ENCODE data around the gene MFAP3L.

GRCh38 chr4:169975131-169975837 lies 50.9 kb downstream of the MFAP3L start:
- TF ChIP-seq, protein P1, sequence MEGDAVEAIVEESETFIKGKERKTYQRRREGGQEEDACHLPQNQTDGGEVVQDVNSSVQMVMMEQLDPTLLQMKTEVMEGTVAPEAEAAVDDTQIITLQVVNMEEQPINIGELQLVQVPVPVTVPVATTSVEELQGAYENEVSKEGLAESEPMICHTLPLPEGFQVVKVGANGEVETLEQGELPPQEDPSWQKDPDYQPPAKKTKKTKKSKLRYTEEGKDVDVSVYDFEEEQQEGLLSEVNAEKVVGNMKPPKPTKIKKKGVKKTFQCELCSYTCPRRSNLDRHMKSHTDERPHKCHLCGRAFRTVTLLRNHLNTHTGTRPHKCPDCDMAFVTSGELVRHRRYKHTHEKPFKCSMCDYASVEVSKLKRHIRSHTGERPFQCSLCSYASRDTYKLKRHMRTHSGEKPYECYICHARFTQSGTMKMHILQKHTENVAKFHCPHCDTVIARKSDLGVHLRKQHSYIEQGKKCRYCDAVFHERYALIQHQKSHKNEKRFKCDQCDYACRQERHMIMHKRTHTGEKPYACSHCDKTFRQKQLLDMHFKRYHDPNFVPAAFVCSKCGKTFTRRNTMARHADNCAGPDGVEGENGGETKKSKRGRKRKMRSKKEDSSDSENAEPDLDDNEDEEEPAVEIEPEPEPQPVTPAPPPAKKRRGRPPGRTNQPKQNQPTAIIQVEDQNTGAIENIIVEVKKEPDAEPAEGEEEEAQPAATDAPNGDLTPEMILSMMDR (IDR thresholded peaks at IDR 0.05; ENCODE audit: low read depth, low read length) = no peak
- TF ChIP-seq MAX (IDR thresholded peaks at IDR 0.05; ENCODE audit: low read depth, low read length) = no peak
- no peak for TF ChIP-seq POLR2A (IDR thresholded peaks at IDR 0.05; ENCODE audit: extremely low read depth, insufficient read length)

Measured in NB4 (cell line).